ENCODE measurements around the gene CAPN6.

- TF ChIP-seq, protein P1, sequence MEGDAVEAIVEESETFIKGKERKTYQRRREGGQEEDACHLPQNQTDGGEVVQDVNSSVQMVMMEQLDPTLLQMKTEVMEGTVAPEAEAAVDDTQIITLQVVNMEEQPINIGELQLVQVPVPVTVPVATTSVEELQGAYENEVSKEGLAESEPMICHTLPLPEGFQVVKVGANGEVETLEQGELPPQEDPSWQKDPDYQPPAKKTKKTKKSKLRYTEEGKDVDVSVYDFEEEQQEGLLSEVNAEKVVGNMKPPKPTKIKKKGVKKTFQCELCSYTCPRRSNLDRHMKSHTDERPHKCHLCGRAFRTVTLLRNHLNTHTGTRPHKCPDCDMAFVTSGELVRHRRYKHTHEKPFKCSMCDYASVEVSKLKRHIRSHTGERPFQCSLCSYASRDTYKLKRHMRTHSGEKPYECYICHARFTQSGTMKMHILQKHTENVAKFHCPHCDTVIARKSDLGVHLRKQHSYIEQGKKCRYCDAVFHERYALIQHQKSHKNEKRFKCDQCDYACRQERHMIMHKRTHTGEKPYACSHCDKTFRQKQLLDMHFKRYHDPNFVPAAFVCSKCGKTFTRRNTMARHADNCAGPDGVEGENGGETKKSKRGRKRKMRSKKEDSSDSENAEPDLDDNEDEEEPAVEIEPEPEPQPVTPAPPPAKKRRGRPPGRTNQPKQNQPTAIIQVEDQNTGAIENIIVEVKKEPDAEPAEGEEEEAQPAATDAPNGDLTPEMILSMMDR (optimal IDR thresholded peaks at IDR 0.05 in 1 of 3, IDR thresholded peaks at IDR 0.05 in 1 of 3, conservative IDR thresholded peaks at IDR 0.05 in 1 of 3; ENCODE audit: extremely low read depth in 1 of 3, insufficient read depth in 2 of 3, low read length in 3 of 3) = no peak
- no peak for TF ChIP-seq EZH2 (IDR thresholded peaks at IDR 0.05; ENCODE audit: low read length)
These were observed 1.8 kb downstream of the CAPN6 start for GRCh38 chrX:111268506-111268905.
